H1 (cell line): ENCODE data around the gene ROBO2. TPM values are rescaled to one million over a fixed set of nuclear protein-coding genes. Genes with fewer than 3 reads are reported as not detected.

ENCODE experiments used
- CTCF ChIA-PET: fragments of 300-600 bp; sonication (Branson Sonifier 250); formaldehyde crosslinking; loops from one replicate; lab custom pipeline; 2021; ENCODE audit not compliant: partially characterized antibody; lab: Charles Lee
- POLR2A ChIA-PET: fragments of 300-600 bp; sonication (Branson Sonifier 250); formaldehyde crosslinking; loops from one replicate; lab custom pipeline; 2021; ENCODE audit warnings: inconsistent platforms; ENCODE audit not compliant: partially characterized antibody; lab: Charles Lee
- DNase-seq, 2 experiments: peaks; one replicate each; pipeline versions ENCODE4 v3.0.0 to v3.0.0-alpha.2; 2010 to 2022; ENCODE audit warnings: low spot score in 2 of 2, low read depth in 1 of 2, mixed read lengths in 1 of 2
- FAIRE-seq: peaks from 2 replicates; lab custom pipeline; 2011; peaks lifted over from hg19 to GRCh38; lab: Jason Lieb, UNC
- H2AFZ ChIP-seq: 2 replicates; pipeline ENCODE4 v1.8.1; 2012; ENCODE audit warnings: low read length, inconsistent platforms
- H2AK5ac ChIP-seq: 2 replicates; pipeline ENCODE4 v1.6.1; 2013; ENCODE audit warnings: low read depth, low read length
- H2BK120ac ChIP-seq: replicated peaks from 2 replicates; pipeline ENCODE3; 2013; ENCODE audit warnings: low read depth, low read length, inconsistent platforms
- H2BK12ac ChIP-seq: 2 replicates; pipeline ENCODE4 v1.6.1; 2013; ENCODE audit warnings: low read depth, low read length
- H2BK15ac ChIP-seq: 2 replicates; pipeline ENCODE4 v1.6.1; 2013; ENCODE audit warnings: low read length
- H2BK20ac ChIP-seq: 2 replicates; pipeline ENCODE4 v1.6.1; 2013; ENCODE audit warnings: low read length
- H2BK5ac ChIP-seq: 2 replicates; pipeline ENCODE4 v1.6.1; 2013; ENCODE audit warnings: low read depth, low read length
- H3K14ac ChIP-seq: 2 replicates; pipeline ENCODE4 v1.6.1; 2013; ENCODE audit warnings: inconsistent platforms; ENCODE audit not compliant: insufficient read length
- H3K18ac ChIP-seq: 2 replicates; pipeline ENCODE4 v1.6.1; 2013; ENCODE audit warnings: low read length; ENCODE audit errors: extremely low read depth
- H3K23ac ChIP-seq: 2 replicates; pipeline ENCODE4 v1.6.1; 2013; ENCODE audit warnings: inconsistent platforms; ENCODE audit not compliant: insufficient read length
- H3K23me2 ChIP-seq: 2 replicates; pipeline ENCODE4 v1.6.1; 2013; ENCODE audit warnings: low read depth, low read length
- H3K27ac ChIP-seq: 2 replicates; pipeline ENCODE4 v1.6.1; 2011; ENCODE audit warnings: low read depth, low read length, inconsistent platforms
- H3K27me3 ChIP-seq, 4 experiments: replicated peaks in 1 of 4; 1 replicate in 1 of 4; 2 replicates in 3 of 4; pipeline versions ENCODE4 v1.6.1 to v1.8.1; 2011 to 2013; ENCODE audit warnings: low read length in 3 of 4, mild to moderate bottlenecking in 3 of 4, inconsistent platforms in 2 of 4, mixed read lengths in 2 of 4, moderate library complexity in 1 of 4; ENCODE audit not compliant: control insufficient read depth in 3 of 4, insufficient read depth in 3 of 4; ENCODE audit errors: extremely low read depth in 1 of 4
- H3K36me3 ChIP-seq, 4 experiments: 2 replicates each; pipeline versions ENCODE4 v1.6.1 to v1.8.1; 2011 to 2013; ENCODE audit warnings: mild to moderate bottlenecking in 4 of 4, low read length in 3 of 4, moderate library complexity in 2 of 4, control low read depth in 1 of 4, inconsistent platforms in 1 of 4; ENCODE audit not compliant: insufficient read depth in 4 of 4, control insufficient read depth in 2 of 4
- H3K4ac ChIP-seq: replicated peaks from 2 replicates; pipeline ENCODE3; 2013; ENCODE audit warnings: low read length, low read depth, mixed read lengths, inconsistent platforms; ENCODE audit not compliant: insufficient read length
- H3K4me1 ChIP-seq, 4 experiments: replicated peaks in 1 of 4; 1 replicate in 1 of 4; 2 replicates in 3 of 4; pipeline versions ENCODE4 v1.6.1 to v1.8.1; 2011 to 2013; ENCODE audit warnings: low read length in 3 of 4, inconsistent platforms in 2 of 4, mixed read lengths in 1 of 4; ENCODE audit not compliant: insufficient read depth in 4 of 4, control insufficient read depth in 3 of 4
- H3K4me2 ChIP-seq, 2 experiments: 2 replicates each; pipeline versions ENCODE4 v1.6.1 to v1.8.1; 2011 to 2013; ENCODE audit warnings: low read depth in 2 of 2, low read length in 2 of 2, control low read depth in 1 of 2, inconsistent platforms in 1 of 2, mild to moderate bottlenecking in 1 of 2; ENCODE audit not compliant: insufficient read depth in 1 of 2
- H3K4me3 ChIP-seq, 4 experiments: fragments of 200-600, 300-600 bp in 1 of 4; sonication (generic), shearing (Covaris generic), sonication (Bioruptor Twin) in 1 of 4; 2 replicates each; pipeline versions ENCODE4 v1.5.1 to v1.8.1; 2011 to 2016; ENCODE audit warnings: low read length in 4 of 4, low read depth in 3 of 4, control low read depth in 2 of 4, inconsistent platforms in 2 of 4, mild to moderate bottlenecking in 2 of 4, mixed read lengths in 1 of 4, moderate library complexity in 1 of 4; ENCODE audit not compliant: insufficient read depth in 2 of 4; ENCODE audit errors: extremely low read depth in 1 of 4
- H3K56ac ChIP-seq: replicated peaks from 2 replicates; pipeline ENCODE3; 2013; ENCODE audit warnings: low read depth, mild to moderate bottlenecking, mixed read lengths, low read length, inconsistent platforms; ENCODE audit not compliant: insufficient read length
- H3K79me1 ChIP-seq: 2 replicates; pipeline ENCODE4 v1.6.1; 2013; ENCODE audit warnings: low read depth, low read length, control low read depth
- H3K79me2 ChIP-seq, 2 experiments: 2 replicates each; pipeline versions ENCODE4 v1.6.1 to v1.8.1; 2012 to 2013; ENCODE audit warnings: low read length in 2 of 2, mild to moderate bottlenecking in 2 of 2, inconsistent platforms in 1 of 2; ENCODE audit not compliant: insufficient read depth in 2 of 2, control insufficient read depth in 1 of 2
- H3K9ac ChIP-seq, 4 experiments: replicated peaks in 1 of 4; 1 replicate in 1 of 4; 2 replicates in 3 of 4; pipeline versions ENCODE4 v1.6.1 to v1.8.1; 2011 to 2013; ENCODE audit warnings: low read depth in 3 of 4, low read length in 3 of 4, control low read depth in 2 of 4, mild to moderate bottlenecking in 2 of 4, moderate library complexity in 2 of 4, inconsistent platforms in 1 of 4; ENCODE audit errors: extremely low read depth in 1 of 4
- H3K9me3 ChIP-seq, 2 experiments: 2 replicates each; pipeline versions ENCODE4 v1.6.1 to v1.8.1; 2012 to 2013; ENCODE audit warnings: mild to moderate bottlenecking in 2 of 2, moderate library complexity in 2 of 2, control low read depth in 1 of 2, inconsistent platforms in 1 of 2, low read depth in 1 of 2, low read length in 1 of 2, mixed read lengths in 1 of 2; ENCODE audit not compliant: insufficient read depth in 2 of 2
- H4K20me1 ChIP-seq, 2 experiments: replicated peaks in 1 of 2; 2 replicates each; pipeline versions ENCODE3 to v1.8.1; 2011 to 2013; ENCODE audit warnings: inconsistent platforms in 2 of 2, low read length in 2 of 2, mild to moderate bottlenecking in 1 of 2; ENCODE audit not compliant: insufficient read depth in 2 of 2, control insufficient read depth in 1 of 2
- H4K5ac ChIP-seq: 2 replicates; pipeline ENCODE4 v1.6.1; 2013; ENCODE audit warnings: low read length, low read depth, mixed read lengths, inconsistent platforms; ENCODE audit not compliant: insufficient read length
- H4K8ac ChIP-seq: 2 replicates; pipeline ENCODE4 v1.8.0; 2013; ENCODE audit warnings: mild to moderate bottlenecking, moderate library complexity, low read length, inconsistent platforms; ENCODE audit not compliant: insufficient read depth; ENCODE audit errors: extremely low read depth
- H4K91ac ChIP-seq: replicated peaks from 2 replicates; pipeline ENCODE3; 2013; ENCODE audit warnings: low read length, mixed read lengths, inconsistent platforms; ENCODE audit not compliant: insufficient read length
- CBX8 ChIP-seq: fragments of 300-800, 300-1000 bp; sonication (generic); IDR thresholded peaks from 2 replicates; pipeline ENCODE4 v1.7.1; 2016; ENCODE audit warnings: low read depth, low read length, borderline replicate concordance
- GTF2F1 ChIP-seq: IDR thresholded peaks from 2 replicates; pipeline ENCODE4 v1.6.1; 2012; ENCODE audit warnings: low read depth, low read length, improper control_type of control experiment, borderline replicate concordance
- NANOG ChIP-seq: IDR thresholded peaks from 2 replicates; pipeline ENCODE4 v1.6.1; 2011; ENCODE audit warnings: low read length, low read depth, mild to moderate bottlenecking, inconsistent platforms; ENCODE audit not compliant: insufficient read depth, poor library complexity, severe bottlenecking
- RFX5 ChIP-seq: IDR thresholded peaks from 2 replicates; pipeline ENCODE4 v1.6.1; 2011; ENCODE audit warnings: low read depth, low read length, improper control_type of control experiment, borderline replicate concordance
- RXRA ChIP-seq: IDR thresholded peaks from 2 replicates; pipeline ENCODE4 v1.6.1; 2011; ENCODE audit warnings: low read depth, mild to moderate bottlenecking, low read length, moderate library complexity; ENCODE audit not compliant: insufficient read depth
- TEAD4 ChIP-seq: IDR thresholded peaks from 2 replicates; pipeline ENCODE4 v1.6.1; 2012; ENCODE audit warnings: low read depth, low read length, inconsistent platforms, mixed read lengths
- WGBS, 2 experiments: shearing (Covaris generic) in 1 of 2; methylation state at CpG; one replicate each; pipeline versions ENCODE4 v1.1.6 to v1.1.7; 2013 to 2015; ENCODE audit warnings: low lambda C conversion rate in 2 of 2, mixed read lengths in 2 of 2, inconsistent platforms in 1 of 2, low coverage in 1 of 2, missing lambda C conversion rate in 1 of 2; ENCODE audit not compliant: insufficient replicate concordance in 2 of 2, insufficient coverage in 1 of 2, insufficient read length in 1 of 2; ENCODE audit errors: extremely low coverage in 1 of 2, missing lambda C conversion rate in 1 of 2; 5-methylcytosine and 5-hydroxymethylcytosine counted together
- polyA plus RNA-seq, 7 experiments: library from polyadenylated mRNA; depleted of rRNA in 3 of 7; stranded (reverse) in 5 of 7; unstranded in 2 of 7; fragments of >200 nt in 5 of 7; fragments of 200-250 nt in 2 of 7; gene quantifications; 1 replicate in 5 of 7; 2 replicates in 1 of 7; 4 replicates in 1 of 7; pipeline versions ENCODE4 v1.2.1 to v1.2.3, GENCODE V29; 2011 to 2013; ENCODE audit warnings: missing spikeins in 2 of 7, mixed read lengths in 2 of 7
- total RNA-seq: library from RNA; stranded (reverse); fragmentation: NEBNext Ultra II Directional; extraction: Animal tissue kit (Norgen Biotek cat#: 25700); gene quantifications from 2 replicates; pipeline ENCODE4 v1.2.1, GENCODE V29; 2021

The ROBO2 gene
- total and polyA plus RNA-seq, 2 of the 8 experiments (the other 6 are each of a cell fraction or from before 2014, with no cell fraction given) = 1.5 to 2.9 TPM

- POLR2A ChIA-PET = no interaction called here
- Histone ChIP-seq H3K14ac (no peak overlapping the region), H3K4me2 (no peak overlapping the region), H4K5ac (no peak overlapping the region), H4K20me1 (no peaks in the 10 kb centered on the region), H3K4me1 (no peaks in the 10 kb centered on the region), H4K8ac (no peak overlapping the region), H2BK15ac (no peak overlapping the region), H3K18ac (no peak overlapping the region), H3K23me2 (no peaks in the 10 kb centered on the region), H3K27me3 (no peaks in the 10 kb centered on the region), H3K4ac (no peak overlapping the region), H4K91ac (no peak overlapping the region), H3K56ac (no peak overlapping the region), H3K4me3 (no peak overlapping the region), H2BK20ac (no peak overlapping the region), H2AFZ (no peak overlapping the region), H3K23ac (no peak overlapping the region), H3K27ac (no peak overlapping the region), H3K36me3 (no peaks in the 10 kb centered on the region), H2BK12ac (no peak overlapping the region), H2BK120ac (no peak overlapping the region), H3K9ac (no peak overlapping the region), H2AK5ac (no peak overlapping the region), H2BK5ac (no peak overlapping the region), H3K79me2 (no peaks in the 10 kb centered on the region), H3K79me1 (no peaks in the 10 kb centered on the region), H3K9me3 (peaks cover 2 to 3% of the 10 kb centered on the region in 2 experiments; a peak in 1 of 4 replicates)
- CTCF ChIA-PET = no interaction called here
- no peak for DNase-seq
- no peak for FAIRE-seq
- TF ChIP-seq NANOG = no peak
- TF ChIP-seq RFX5 = no peak
- TF ChIP-seq RXRA = no peak
- TF ChIP-seq GTF2F1 = no peak
- no peak for TF ChIP-seq CBX8
- TF ChIP-seq TEAD4 = no peak
- WGBS, 2 experiments = 97% methylated on average over 1 of the region's 1 CpG; no CpG with 5 or more reads in 1 of the 2 experiments
Observed at GRCh38 chr3:77059354-77059753, 19.5 kb downstream of the ROBO2 start.
